ENCODE data around the gene HTD2. TPM values are rescaled to one million over a fixed set of nuclear protein-coding genes. Genes with fewer than 3 reads are reported as not detected.

Gene HTD2
- total and polyA plus RNA-seq, 9 of the 15 experiments (the other 6 are each of a cell fraction or from before 2014, with no cell fraction given) = 1.8 to 22.8 (median 9.6) TPM

GRCh38 chr3:58349792-58350626 is 43.7 kb downstream of the HTD2 start:
- Histone ChIP-seq H2AFZ (ENCODE audit: low read depth, low read length) (no peak overlapping the region), H3K9me1 (ENCODE audit: control insufficient read depth, insufficient read depth, low read length) (no peaks in the 10 kb centered on the region), H3K79me2 (ENCODE audit: control insufficient read depth, insufficient read depth, low read length) (no peaks in the 10 kb centered on the region; the same call in 2 of the 3 replicates), H3K27ac (ENCODE audit: extremely low read depth, low read depth, low read length) (peak overlapping the region; percentile 35; the same call in 1 of the 3 replicates), H3K4me1 (replicated peaks in 1 of 2; ENCODE audit: control insufficient read depth in 2 of 2, insufficient read depth in 2 of 2, low read length in 2 of 2) (peaks cover 0 to 17% of the 10 kb centered on the region in 2 experiments; a peak in 3 of 5 replicates), H3K36me3 (ENCODE audit: control insufficient read depth, insufficient read depth, low read length) (no peaks in the 10 kb centered on the region; the same call in 2 of the 3 replicates), H3K4me2 (ENCODE audit: insufficient read depth, low read length) (peak overlapping the region; percentile 52), H4K20me1 (replicated peaks; ENCODE audit: control insufficient read depth, insufficient read depth, low read length) (no peaks in the 10 kb centered on the region; the same call in 1 of the 2 replicates), H3K27me3 (ENCODE audit: control insufficient read depth in 2 of 2, insufficient read depth in 2 of 2, low read length in 2 of 2) (no peaks in the 10 kb centered on the region), H3K4me3 (no peak overlapping the region), H3K9me3 (replicated peaks; ENCODE audit: control insufficient read depth, insufficient read depth, low read depth, low read length) (no peaks in the 10 kb centered on the region), H3K9ac (ENCODE audit: insufficient read depth in 1 of 2, low read depth in 2 of 2, low read length in 2 of 2) (peak overlapping the region in 1 of 2 experiments; percentile 52; a peak in 2 of 4 replicates)
- FAIRE-seq = no peak
- intact Hi-C loops (cut with micrococcal nuclease) (no loop called here), in situ Hi-C loops (cut with MboI) (no loop called here)
- peak; percentile 53 for ATAC-seq
- CTCF ChIA-PET (ENCODE audit: low intra/inter-chr PET ratio) = no interaction called here
- no peak for TF ChIP-seq HDAC6 (IDR thresholded peaks at IDR 0.05; ENCODE audit: low read depth, low read length)
- TF ChIP-seq ZNF778 (CRISPR knock-in tag; IDR thresholded peaks at IDR 0.05) = no peak
- no peak for TF ChIP-seq ZNF282 (CRISPR knock-in tag; IDR thresholded peaks at IDR 0.05)
- no peak for TF ChIP-seq KDM1A (IDR thresholded peaks at IDR 0.05)
- TF ChIP-seq ETS2 (tag; IDR thresholded peaks at IDR 0.05; ENCODE audit: borderline replicate concordance, poor library complexity, severe bottlenecking) = no peak
- POLR2A ChIA-PET = interaction anchor here (0.5 to 2.1 kb wide), 6 partner anchors 9 to 182 kb away, joined by 3 to 5 read pairs (median 4); partner anchors contain the start of gene PXK
- WGBS (ENCODE audit: insufficient coverage, low coverage, missing lambda C conversion rate) = 54% methylated on average over 7 of the region's 7 CpGs
- no peak for DNase-seq (ENCODE audit: extremely low read depth in 1 of 4, low spot score in 3 of 4)
- BruUV-seq (replicated peaks) = no TSS peak

All from K562 (cell line).